ENCODE data around the gene UVSSA. TPM values are rescaled to one million over a fixed set of nuclear protein-coding genes. Genes with fewer than 3 reads are reported as not detected.

UVSSA gene
- total and polyA plus RNA-seq, 9 donors: 3.8 to 24.7 (median 15.6) TPM

DNA sequence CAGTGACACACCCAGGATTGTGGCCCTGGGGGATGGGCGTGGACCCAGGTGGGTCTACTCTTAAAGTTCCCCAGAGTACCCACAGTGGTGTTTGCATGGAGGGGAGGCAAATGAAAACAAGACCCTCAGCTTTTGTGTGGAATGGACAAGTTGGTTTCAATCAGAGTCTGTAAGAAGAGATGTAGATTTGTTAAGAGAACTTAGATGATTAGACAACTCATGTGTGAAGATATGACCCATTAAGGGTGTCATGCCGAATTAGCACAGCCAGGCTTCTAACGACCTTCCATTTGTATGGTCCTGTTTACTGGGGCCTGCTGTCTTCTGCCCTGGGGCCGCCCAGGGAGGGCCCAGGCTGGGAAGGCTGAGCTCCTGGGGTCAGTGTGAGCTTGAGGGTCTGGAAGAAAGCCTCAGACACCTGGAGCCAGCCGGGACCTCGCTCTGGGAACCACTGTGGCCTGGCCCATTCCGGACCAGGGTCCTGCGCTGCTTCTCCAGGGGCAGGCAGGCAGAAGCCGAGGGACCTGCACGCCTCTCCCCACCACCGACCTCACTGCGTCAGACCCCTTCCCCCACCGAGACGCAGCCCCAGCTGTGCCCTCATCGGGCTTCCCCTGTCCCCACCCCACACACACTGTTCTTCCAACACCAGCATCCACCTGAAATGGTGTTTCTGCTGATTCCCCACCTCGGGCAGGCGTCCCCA, 20.4 kb downstream of the UVSSA start:
- Histone ChIP-seq H3K27me3 (no peaks in the 10 kb centered on the region), H3K4me3 (no peak overlapping the region), H3K36me3 (no peaks in the 10 kb centered on the region), H3K4me1 (ENCODE audit: insufficient read depth) (no peaks in the 10 kb centered on the region), H3K27ac (no peak overlapping the region), H3K9me3 (no peaks in the 10 kb centered on the region)
- WGBS, 3 donors: 93 to 97% (median 93%) methylated on average over 17 of the region's 17 CpGs
- intact Hi-C loops (cut with DNase I): no loop called here
- no peak for TF ChIP-seq EP300 (IDR thresholded peaks at IDR 0.05)
- no peak for TF ChIP-seq POLR2A (IDR thresholded peaks at IDR 0.05)
- no peak for TF ChIP-seq CTCF (IDR thresholded peaks at IDR 0.05)
- DNase-seq: peak in 1 of 5 donors; percentile 22

DNA sequence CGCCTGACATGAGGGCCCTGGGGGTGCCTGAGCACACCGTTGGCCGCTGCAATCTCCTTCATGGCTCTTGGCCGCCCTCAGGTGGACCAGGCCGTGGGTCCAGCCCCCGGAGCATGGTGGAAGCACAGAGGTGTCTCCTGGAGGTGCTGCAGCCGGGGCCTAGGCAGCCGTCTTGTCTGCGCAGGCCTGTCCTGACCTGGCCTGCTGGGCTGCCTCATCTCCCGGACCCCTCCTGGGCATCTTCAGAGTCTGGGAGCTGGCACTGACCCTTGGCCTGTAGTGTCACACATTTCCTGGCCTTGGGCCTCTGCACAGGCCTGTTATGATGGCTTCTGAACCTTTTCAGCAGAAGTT, 20.9 kb downstream of the UVSSA start:
- intact Hi-C loops (cut with DNase I): no loop called here
- Histone ChIP-seq H3K9me3 (no peaks in the 10 kb centered on the region), H3K27me3 (no peaks in the 10 kb centered on the region), H3K36me3 (no peaks in the 10 kb centered on the region), H3K4me3 (no peak overlapping the region), H3K4me1 (ENCODE audit: insufficient read depth) (no peaks in the 10 kb centered on the region), H3K27ac (no peak overlapping the region)
- WGBS, 3 donors: 95 to 97% (median 95%) methylated on average over 10 of the region's 10 CpGs
- TF ChIP-seq EP300 (IDR thresholded peaks at IDR 0.05): no peak
- no peak for TF ChIP-seq POLR2A (IDR thresholded peaks at IDR 0.05)
- no peak for TF ChIP-seq CTCF (IDR thresholded peaks at IDR 0.05)
- DNase-seq: peak in 1 of 5 donors; percentile 25

DNA sequence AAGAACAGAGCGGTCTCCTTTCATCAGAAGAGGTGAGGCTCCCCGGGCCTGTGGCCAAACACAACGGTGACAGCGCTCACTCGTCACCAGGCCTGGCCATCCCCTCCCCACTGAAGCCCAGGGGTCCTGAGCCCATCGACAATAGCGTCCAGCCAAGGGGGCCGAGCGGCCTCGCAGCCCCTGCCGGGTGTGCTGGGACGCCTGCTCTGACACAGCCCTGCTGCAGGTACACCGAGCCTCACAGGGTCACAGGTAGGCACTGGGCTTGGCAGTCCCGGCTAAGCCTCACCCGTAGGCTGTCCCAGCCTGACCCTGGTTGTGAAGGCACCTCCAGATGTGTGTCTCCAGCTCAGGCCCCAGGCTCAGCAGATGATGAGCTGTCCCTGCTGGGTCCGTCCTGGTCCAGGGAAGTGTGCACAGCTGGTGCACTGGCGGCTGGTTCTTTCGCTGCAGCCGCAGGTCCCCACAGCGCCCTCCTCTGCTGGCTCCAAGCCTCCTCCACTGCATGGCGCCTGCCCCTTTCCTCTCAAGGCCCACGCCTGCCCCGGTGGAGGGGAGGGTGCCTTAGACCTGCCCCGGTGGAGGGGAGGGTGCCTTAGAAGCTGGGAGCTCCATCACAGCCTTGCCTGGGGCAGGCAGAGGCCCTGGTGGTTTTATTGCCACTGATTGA, 21.5 kb downstream of the UVSSA start:
- Histone ChIP-seq H3K9me3 (no peaks in the 10 kb centered on the region), H3K27ac (no peak overlapping the region), H3K4me3 (no peak overlapping the region), H3K27me3 (no peaks in the 10 kb centered on the region), H3K36me3 (no peaks in the 10 kb centered on the region), H3K4me1 (ENCODE audit: insufficient read depth) (no peaks in the 10 kb centered on the region)
- 88 to 91% (median 90%) methylated on average over 17 to 24 of the region's 24 CpGs for WGBS, 3 donors
- DNase-seq: peak in 2 of 5 donors; percentile 10 to 25
- TF ChIP-seq EP300 (IDR thresholded peaks at IDR 0.05) (no peak), CTCF (IDR thresholded peaks at IDR 0.05) (no peak), POLR2A (IDR thresholded peaks at IDR 0.05) (no peak)
- intact Hi-C loops (cut with DNase I): no loop called here

- Histone ChIP-seq H3K36me3 (no peaks in the 10 kb centered on the region), H3K27ac (no peak overlapping the region), H3K4me3 (no peak overlapping the region), H3K4me1 (ENCODE audit: insufficient read depth) (no peaks in the 10 kb centered on the region), H3K9me3 (no peaks in the 10 kb centered on the region), H3K27me3 (no peaks in the 10 kb centered on the region)
- TF ChIP-seq EP300 (IDR thresholded peaks at IDR 0.05) (no peak), POLR2A (IDR thresholded peaks at IDR 0.05) (no peak), CTCF (IDR thresholded peaks at IDR 0.05) (no peak)
- whole genome bisulfite sequencing, 3 donors: 77 to 83% (median 81%) methylated on average over 18 of the region's 18 CpGs
- DNase-seq: no peak
- intact Hi-C loops (cut with DNase I): no loop called here
Measured at GRCh38 chr4:1369091-1369450, 22.1 kb downstream of the UVSSA start.

Measured in ovary (tissue), 9 donors.